Measurements from ENCODE around the gene NRXN3. TPM values are rescaled to one million over a fixed set of nuclear protein-coding genes. Genes with fewer than 3 reads are reported as not detected.

Gene NRXN3
- total RNA-seq, 1 donor from 2014 or later, result 18.0 TPM

- no peak overlapping the region for H3K27ac Mint-ChIP-seq (ENCODE audit: unreplicated experiment)
- FAIRE-seq, result no peak
- no peaks in the 10 kb centered on the region for H3K9me3 Mint-ChIP-seq (ENCODE audit: unreplicated experiment)
These were observed 121.8 kb downstream of the NRXN3 start for GRCh38 chr14:78292003-78292402.

GRCh38 chr14:78297858-78298257 is 127.7 kb downstream of the NRXN3 start:
- peaks cover 18% of the 10 kb centered on the region for H3K27me3 Mint-ChIP-seq (ENCODE audit: low read depth, unreplicated experiment)
- no peaks in the 10 kb centered on the region for H3K4me1 Mint-ChIP-seq (ENCODE audit: low read depth, unreplicated experiment)

More at GRCh38 chr14:78292003-78292402, 121.8 kb downstream of the NRXN3 start:
- DNase-seq (ENCODE audit: low read depth), result no peak
- Histone ChIP-seq H3K4me1 (ENCODE audit: insufficient read depth, low read length) (no peaks in the 10 kb centered on the region), H3K9ac (ENCODE audit: low read length) (no peak overlapping the region), H4K20me1 (ENCODE audit: insufficient read depth, low read length) (no peaks in the 10 kb centered on the region), H3K9me3 (ENCODE audit: insufficient read depth, low read depth, low read length) (no peaks in the 10 kb centered on the region), H3K27me3 (ENCODE audit: insufficient read depth, low read length) (no peaks in the 10 kb centered on the region), H2AFZ (ENCODE audit: low read depth, low read length) (no peak overlapping the region), H3K27ac (ENCODE audit: low read depth, low read length) (no peak overlapping the region), H3K36me3 (ENCODE audit: insufficient read depth, low read length) (no peaks in the 10 kb centered on the region), H3K4me3 (ENCODE audit: insufficient read depth, low read depth, low read length) (no peak overlapping the region), H3K79me2 (ENCODE audit: insufficient read depth, low read length) (no peaks in the 10 kb centered on the region), H3K4me2 (ENCODE audit: low read length) (no peak overlapping the region)
- Mint-ChIP-seq H3K4me1 (ENCODE audit: low read depth, unreplicated experiment) (no peaks in the 10 kb centered on the region), H3K36me3 (ENCODE audit: low read depth, unreplicated experiment) (no peaks in the 10 kb centered on the region), H3K4me3 (ENCODE audit: unreplicated experiment) (no peak overlapping the region), H3K27me3 (ENCODE audit: low read depth, unreplicated experiment) (peaks cover 4% of the 10 kb centered on the region)
- TF ChIP-seq CTCF (IDR thresholded peaks at IDR 0.05; ENCODE audit: insufficient read depth, low read depth, low read length), result no peak
- TF ChIP-seq EZH2 (IDR thresholded peaks at IDR 0.05; ENCODE audit: insufficient read depth, low read length), result no peak

GRCh38 chr14:78298298-78298697 is 128.1 kb downstream of the NRXN3 start:
- H3K4me3 Mint-ChIP-seq (ENCODE audit: unreplicated experiment), result no peak overlapping the region
- H3K27me3 ChIP-seq (ENCODE audit: insufficient read depth, low read length), result no peaks in the 10 kb centered on the region
- H3K36me3 Mint-ChIP-seq (ENCODE audit: low read depth, unreplicated experiment), result no peaks in the 10 kb centered on the region
- no peak for FAIRE-seq
- no peak overlapping the region for H2AFZ ChIP-seq (ENCODE audit: low read depth, low read length)
- H3K36me3 ChIP-seq (ENCODE audit: insufficient read depth, low read length), result no peaks in the 10 kb centered on the region
- H3K4me2 ChIP-seq (ENCODE audit: low read length), result no peak overlapping the region
- no peak overlapping the region for H3K27ac Mint-ChIP-seq (ENCODE audit: unreplicated experiment)
- H3K4me1 ChIP-seq (ENCODE audit: insufficient read depth, low read length), result no peaks in the 10 kb centered on the region
- H3K79me2 ChIP-seq (ENCODE audit: insufficient read depth, low read length), result no peaks in the 10 kb centered on the region
- no peak overlapping the region for H3K9ac ChIP-seq (ENCODE audit: low read length)
- no peak overlapping the region for H3K27ac ChIP-seq (ENCODE audit: low read depth, low read length)
- H3K9me3 Mint-ChIP-seq (ENCODE audit: unreplicated experiment), result no peaks in the 10 kb centered on the region
- no peaks in the 10 kb centered on the region for H3K9me3 ChIP-seq (ENCODE audit: insufficient read depth, low read depth, low read length)
- no peak for DNase-seq (ENCODE audit: low read depth)
- TF ChIP-seq EZH2 (IDR thresholded peaks at IDR 0.05; ENCODE audit: insufficient read depth, low read length) (no peak), CTCF (IDR thresholded peaks at IDR 0.05; ENCODE audit: insufficient read depth, low read depth, low read length) (no peak)
- peaks cover 17% of the 10 kb centered on the region for H3K27me3 Mint-ChIP-seq (ENCODE audit: low read depth, unreplicated experiment)
- no peaks in the 10 kb centered on the region for H3K4me1 Mint-ChIP-seq (ENCODE audit: low read depth, unreplicated experiment)
- no peaks in the 10 kb centered on the region for H4K20me1 ChIP-seq (ENCODE audit: insufficient read depth, low read length)
- no peak overlapping the region for H3K4me3 ChIP-seq (ENCODE audit: insufficient read depth, low read depth, low read length)

More at GRCh38 chr14:78297858-78298257, 127.7 kb downstream of the NRXN3 start:
- Histone ChIP-seq H3K27ac (ENCODE audit: low read depth, low read length) (no peak overlapping the region), H3K9ac (ENCODE audit: low read length) (no peak overlapping the region), H3K4me2 (ENCODE audit: low read length) (no peak overlapping the region), H3K27me3 (ENCODE audit: insufficient read depth, low read length) (no peaks in the 10 kb centered on the region), H3K4me1 (ENCODE audit: insufficient read depth, low read length) (no peaks in the 10 kb centered on the region), H4K20me1 (ENCODE audit: insufficient read depth, low read length) (no peaks in the 10 kb centered on the region), H2AFZ (ENCODE audit: low read depth, low read length) (no peak overlapping the region), H3K9me3 (ENCODE audit: insufficient read depth, low read depth, low read length) (no peaks in the 10 kb centered on the region), H3K79me2 (ENCODE audit: insufficient read depth, low read length) (no peaks in the 10 kb centered on the region), H3K36me3 (ENCODE audit: insufficient read depth, low read length) (no peaks in the 10 kb centered on the region), H3K4me3 (ENCODE audit: insufficient read depth, low read depth, low read length) (no peak overlapping the region)
- H3K36me3 Mint-ChIP-seq (ENCODE audit: low read depth, unreplicated experiment), result no peaks in the 10 kb centered on the region
- no peaks in the 10 kb centered on the region for H3K9me3 Mint-ChIP-seq (ENCODE audit: unreplicated experiment)
- no peak overlapping the region for H3K27ac Mint-ChIP-seq (ENCODE audit: unreplicated experiment)
- no peak overlapping the region for H3K4me3 Mint-ChIP-seq (ENCODE audit: unreplicated experiment)
- no peak for TF ChIP-seq EZH2 (IDR thresholded peaks at IDR 0.05; ENCODE audit: insufficient read depth, low read length)
- DNase-seq (ENCODE audit: low read depth) (no peak), FAIRE-seq (no peak)

Data from astrocyte (in vitro differentiated cells and primary cell).